Heart left ventricle (tissue), 16 donors: Measurements from ENCODE around the gene CFAP221. TPM values are rescaled to one million over a fixed set of nuclear protein-coding genes. Genes with fewer than 3 reads are reported as not detected.

Source experiments
- ATAC-seq, 4 donors: fragments of 200-7000 bp; cut with Tn5 transposase; one replicate each; pipeline ENCODE4 v1.9.1; 2020 to 2022; ENCODE audit warnings: moderate library complexity in 4 of 4, mild to moderate bottlenecking in 3 of 4, moderate number of reproducible peaks in 1 of 4
- DNase-seq, 5 donors: peaks; one replicate each; pipeline ENCODE4 v3.0.0-alpha.2; 2020
- H3K27ac ChIP-seq, 12 donors: fragments of 200-600 bp; sonication (generic) in 4 of 12; one replicate each; pipeline versions ENCODE4 v1.5.0 to v1.8.0; 2016 to 2022; ENCODE audit warnings: mild to moderate bottlenecking in 2 of 12
- H3K27me3 ChIP-seq, 9 donors: fragments of 200-600 bp; sonication (generic) in 2 of 9; one replicate each; pipeline versions ENCODE4 v1.5.1 to v1.8.0; 2016 to 2022; ENCODE audit warnings: mild to moderate bottlenecking in 3 of 9
- H3K36me3 ChIP-seq, 9 donors: fragments of 200-600 bp; sonication (generic) in 2 of 9; one replicate each; pipeline versions ENCODE4 v1.5.0 to v1.8.0; 2018 to 2022; ENCODE audit warnings: mild to moderate bottlenecking in 2 of 9
- H3K4me1 ChIP-seq, 12 donors: fragments of 200-600 bp; sonication (generic) in 4 of 12; one replicate each; pipeline versions ENCODE4 v1.5.0 to v1.8.0; 2016 to 2022; ENCODE audit warnings: mild to moderate bottlenecking in 3 of 12
- H3K4me3 ChIP-seq, 12 donors: fragments of 200-600 bp; sonication (generic) in 4 of 12; one replicate each; pipeline versions ENCODE4 v1.5.0 to v1.8.0; 2017 to 2022; ENCODE audit warnings: mild to moderate bottlenecking in 9 of 12, moderate library complexity in 4 of 12
- H3K9me3 ChIP-seq, 12 donors: fragments of 200-600 bp; sonication (generic) in 4 of 12; one replicate each; pipeline versions ENCODE4 v1.5.0 to v1.8.0; 2016 to 2022; ENCODE audit warnings: mild to moderate bottlenecking in 1 of 12
- CTCF ChIP-seq, 12 donors: fragments of 200-600 bp; sonication (generic) in 4 of 12; IDR thresholded peaks; one replicate each; pipeline versions ENCODE4 v1.5.0 to v1.8.0; 2018 to 2022; ENCODE audit warnings: antibody characterized with exemption in 12 of 12, mild to moderate bottlenecking in 5 of 12
- POLR2A ChIP-seq, 2 donors: fragments of 450-650 bp; IDR thresholded peaks; one replicate each; pipeline ENCODE4 v1.6.1; 2017; ENCODE audit warnings: antibody characterized with exemption in 2 of 2, mild to moderate bottlenecking in 2 of 2, moderate library complexity in 2 of 2
- WGBS, 4 donors: extraction: QIAGEN DNeasy Blood & Tissue Kit in 2 of 4; methylation state at CpG; one replicate each; pipeline versions ENCODE4 v1.1.5 to v1.1.7; 2013 to 2018; 5-methylcytosine and 5-hydroxymethylcytosine counted together
- intact Hi-C, 10 donors: fragments of 100-400 bp; cut with DNase I; formaldehyde crosslinking; loops; one replicate each; pipeline versions ENCODE4 v1.11.1 to v1.14.2; 2022
- polyA plus RNA-seq, 2 donors: library from polyadenylated mRNA; stranded (reverse); fragments of 200-250 nt; gene quantifications; one replicate each; pipeline ENCODE4 v1.2.3, GENCODE V29; 2013
- total RNA-seq, 9 donors: library from RNA; depleted of rRNA in 2 of 9; stranded (reverse); fragments of >200 nt in 2 of 9; fragmentation: NEBNext Ultra II Directional in 3 of 9; extraction: Animal tissue kit (Norgen Biotek cat#: 25700) in 3 of 9; gene quantifications; one replicate each; pipeline versions ENCODE4 v1.1.0 to v1.2.4, GENCODE V29; 2016 to 2023
- donor health status: ischemic (EF 13 %, LVEDD 7.1; RV severe dilation, severe dysfunction).
- donor health status: healthy with polysubstance abuse.
- donor health status: DM: no; HTN: yes; CAD: no.
- donor health status: DM: no; HTN: no; CAD: no.
- donor health status: ischemic (EF 25% LVEDD 6.9; RV normal size, moderate dysfunction).
- donor health status: ischemic (EF 25% LVEDD 5.7; RV mildly dilated, moderate dysfunction).
- donor health status: healthy.
- donor health status: DM: yes; HTN: yes; CAD: no.
- donor health status: ischemic (EF 35%, LVEDD 5.7; RV mildly dilated, moderate dysfunction).
- donor health status: nonischemic (EF 11% LVEDD 7.7; RV severe dilation, severe dysfunction).
- donor health status: DM: yes; HTN: yes; CAD: no.
- donor health status: PGD.
- donor health status: ischemic (EF 29% LVEDD 5.4; RV normal size, mild dysfunction).
- donor health status: nonischemic (EF 23%, LVEDD 6.1; RV moderate dilation, normal function).

Gene CFAP221
- total and polyA plus RNA-seq, 11 donors = 0.08 to 2.2 (median 1.4) TPM; not detected in 1

- intact Hi-C loops = no loop called here
- peaks cover 0 to 10% (median 0%) of the 10 kb centered on the region in 12 donors for H3K9me3 ChIP-seq
- no peak for TF ChIP-seq POLR2A (IDR thresholded peaks at IDR 0.05)
- no peak for TF ChIP-seq CTCF (IDR thresholded peaks at IDR 0.05)
- 70 to 78% (median 75%) methylated on average over 4 of the region's 4 CpGs for WGBS, 4 donors
- H3K27me3 ChIP-seq = no peaks in the 10 kb centered on the region
- no peak overlapping the region for H3K4me3 ChIP-seq
- DNase-seq (no peak), ATAC-seq (peak in 1 of 4 donors; percentile 34)
- peaks cover 0 to 7% (median 0%) of the 10 kb centered on the region in 12 donors for H3K4me1 ChIP-seq
- H3K27ac ChIP-seq = no peak overlapping the region
- H3K36me3 ChIP-seq = no peaks in the 10 kb centered on the region
Observed at GRCh38 chr2:119580550-119581072, 36.4 kb downstream of the CFAP221 start.

GRCh38 chr2:119583291-119583690 lies 39.0 kb downstream of the CFAP221 start:
- Histone ChIP-seq H3K27ac (no peak overlapping the region), H3K36me3 (no peaks in the 10 kb centered on the region), H3K4me3 (no peak overlapping the region), H3K9me3 (peaks cover 0 to 10% (median 0%) of the 10 kb centered on the region in 12 donors), H3K27me3 (no peaks in the 10 kb centered on the region), H3K4me1 (peaks cover 0 to 7% (median 0%) of the 10 kb centered on the region in 12 donors)
- no peak for TF ChIP-seq CTCF (IDR thresholded peaks at IDR 0.05)
- no peak for TF ChIP-seq POLR2A (IDR thresholded peaks at IDR 0.05)
- ATAC-seq (no peak), DNase-seq (no peak)
- intact Hi-C loops = no loop called here

GRCh38 chr2:119584469-119584868 lies 40.2 kb downstream of the CFAP221 start:
- intact Hi-C loops = no loop called here
- TF ChIP-seq CTCF (IDR thresholded peaks at IDR 0.05) (no peak), POLR2A (IDR thresholded peaks at IDR 0.05) (no peak)
- Histone ChIP-seq H3K27ac (no peak overlapping the region), H3K4me1 (peaks cover 0 to 6% (median 0%) of the 10 kb centered on the region in 12 donors), H3K36me3 (no peaks in the 10 kb centered on the region), H3K9me3 (peaks cover 0 to 10% (median 0%) of the 10 kb centered on the region in 12 donors), H3K27me3 (no peaks in the 10 kb centered on the region), H3K4me3 (no peak overlapping the region)
- DNase-seq = no peak
- ATAC-seq = no peak

GRCh38 chr2:119586085-119586484 lies 41.8 kb downstream of the CFAP221 start:
- ATAC-seq (peak in 1 of 4 donors; percentile 20), DNase-seq (no peak)
- H3K27me3 ChIP-seq = no peaks in the 10 kb centered on the region
- whole genome bisulfite sequencing, 4 donors = 32 to 41% (median 39%) methylated on average over 3 of the region's 3 CpGs
- no peaks in the 10 kb centered on the region for H3K36me3 ChIP-seq
- peaks cover 0 to 10% (median 0%) of the 10 kb centered on the region in 12 donors for H3K9me3 ChIP-seq
- H3K27ac ChIP-seq = no peak overlapping the region
- intact Hi-C loops = no loop called here
- H3K4me1 ChIP-seq = no peaks in the 10 kb centered on the region
- TF ChIP-seq POLR2A (IDR thresholded peaks at IDR 0.05) = no peak
- no peak for TF ChIP-seq CTCF (IDR thresholded peaks at IDR 0.05)
- H3K4me3 ChIP-seq = no peak overlapping the region
